ENCODE data around the gene GOSR1. TPM values are rescaled to one million over a fixed set of nuclear protein-coding genes. Genes with fewer than 3 reads are reported as not detected.
"Not testable (repeated sequence)": the region's sequence is repeated elsewhere in the genome, so short reads cannot be mapped to it uniquely, and the experiment has no call there.

The GOSR1 gene
- total RNA-seq, 1 experiment from 2014 or later = 31.5 TPM

DNA sequence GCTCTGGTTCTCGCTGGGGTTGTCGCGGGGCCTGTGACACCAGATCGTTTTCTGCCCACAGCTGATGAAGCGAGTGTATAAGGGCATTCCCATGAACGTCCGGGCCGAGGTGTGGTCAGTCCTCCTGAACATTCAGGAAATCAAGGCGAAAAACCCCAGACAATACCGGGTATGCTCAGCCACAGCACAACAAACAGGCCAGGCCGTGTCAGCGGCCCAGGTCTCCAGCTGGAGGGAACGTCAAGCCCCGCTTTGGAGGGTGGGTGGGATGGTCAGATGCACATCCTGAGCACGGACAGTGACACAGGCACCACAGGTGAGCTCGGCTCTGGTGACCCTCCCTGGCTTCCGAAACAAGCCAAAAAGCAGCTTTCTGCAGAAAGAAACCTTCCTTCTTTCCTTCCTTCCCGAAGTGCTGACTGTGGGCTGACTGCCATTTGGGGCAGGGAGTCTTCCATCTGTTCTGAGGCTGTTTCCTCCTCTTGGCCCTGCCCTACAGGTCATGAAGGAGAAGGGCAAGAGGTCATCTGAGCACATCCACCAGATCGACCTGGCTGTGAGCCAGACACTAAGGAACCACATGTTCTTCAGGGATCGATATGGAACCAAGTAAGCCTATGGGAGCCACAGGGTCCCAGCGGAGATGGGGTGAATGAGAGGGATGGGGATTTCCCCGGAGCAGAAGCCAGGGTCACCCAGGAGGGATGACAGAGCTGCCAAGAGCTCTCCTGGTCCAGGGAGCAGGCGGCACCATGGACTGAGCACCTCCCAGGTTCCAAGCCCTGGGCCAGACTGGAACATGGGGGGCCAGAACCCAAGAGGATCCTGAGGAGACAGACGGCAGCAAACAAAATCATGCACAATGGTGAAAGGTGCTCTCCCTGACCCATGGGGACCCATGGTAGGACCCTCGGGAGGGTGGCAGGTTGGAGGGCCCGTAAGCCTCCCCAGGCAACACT is 79.4 kb downstream of the GOSR1 start:
- Histone ChIP-seq H3K4me3 (ENCODE audit: low read length) (no peak overlapping the region), H3K79me2 (ENCODE audit: low read length) (no peaks in the 10 kb centered on the region), H3K9ac (ENCODE audit: low read length) (no peak overlapping the region), H4K20me1 (ENCODE audit: insufficient read depth, low read depth, low read length) (no peaks in the 10 kb centered on the region), H3K4me1 (ENCODE audit: low read length) (peaks cover 17% of the 10 kb centered on the region), H3K9me3 (ENCODE audit: low read length) (no peaks in the 10 kb centered on the region), H2AFZ (ENCODE audit: low read length) (no peak overlapping the region), H3K27ac (ENCODE audit: low read length) (no peak overlapping the region), H3K36me3 (ENCODE audit: insufficient read depth, low read length) (no peaks in the 10 kb centered on the region), H3K4me2 (ENCODE audit: low read depth, low read length, poor library complexity, severe bottlenecking) (no peak overlapping the region), H3K27me3 (ENCODE audit: low read length) (no peaks in the 10 kb centered on the region), H3K9me2 (replicated peaks; ENCODE audit: insufficient read depth, low read length) (no peaks in the 10 kb centered on the region)
- no peak for DNase-seq

DNA sequence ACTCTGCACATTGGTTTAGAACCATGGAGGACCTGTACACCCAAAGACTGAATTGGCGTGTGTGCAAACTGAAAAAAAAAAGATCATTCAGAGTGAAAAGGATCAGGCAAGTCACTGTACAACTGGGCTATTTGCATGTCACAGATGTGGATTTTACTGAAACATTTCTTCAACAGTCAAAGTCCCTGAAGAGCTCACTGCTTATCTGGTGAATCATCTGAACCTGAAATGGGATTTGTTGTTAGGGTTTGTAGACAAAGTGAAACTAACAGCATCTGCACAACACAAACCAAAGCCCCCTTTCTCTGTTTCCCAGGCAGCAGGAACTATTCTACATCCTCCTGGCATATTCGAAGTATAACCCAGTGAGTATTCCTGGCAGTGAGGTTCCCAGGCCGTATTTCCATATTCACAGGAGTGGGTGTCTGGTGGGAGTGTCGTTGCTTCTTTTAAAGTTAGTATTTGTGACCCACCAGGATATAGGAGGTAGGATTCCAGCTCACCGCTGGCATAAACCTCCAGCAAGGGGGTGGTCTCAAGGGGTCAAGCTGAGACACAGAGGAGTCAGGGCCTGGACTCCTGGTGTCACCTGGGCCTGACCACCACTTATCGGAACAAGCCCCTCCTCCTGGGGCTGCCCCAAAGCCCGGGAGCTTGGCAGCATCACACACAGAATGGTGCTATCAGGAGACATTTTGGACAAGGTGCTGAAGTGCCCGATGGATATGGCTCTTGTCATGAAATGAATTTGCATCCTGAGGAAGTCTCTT is 80.9 kb downstream of the GOSR1 start:
- Histone ChIP-seq H3K9me3 (ENCODE audit: low read length) (no peaks in the 10 kb centered on the region), H3K27me3 (ENCODE audit: low read length) (no peaks in the 10 kb centered on the region), H3K4me2 (ENCODE audit: low read depth, low read length, poor library complexity, severe bottlenecking) (peak overlapping the region; percentile 66), H3K79me2 (ENCODE audit: low read length) (no peaks in the 10 kb centered on the region), H4K20me1 (ENCODE audit: insufficient read depth, low read depth, low read length) (no peaks in the 10 kb centered on the region), H2AFZ (ENCODE audit: low read length) (no peak overlapping the region), H3K27ac (ENCODE audit: low read length) (no peak overlapping the region), H3K9me2 (replicated peaks; ENCODE audit: insufficient read depth, low read length) (no peaks in the 10 kb centered on the region), H3K9ac (ENCODE audit: low read length) (no peak overlapping the region; the same call in 1 of the 2 replicates), H3K4me1 (ENCODE audit: low read length) (peaks cover 17% of the 10 kb centered on the region), H3K4me3 (ENCODE audit: low read length) (peak overlapping the region; percentile 36; the same call in 1 of the 2 replicates), H3K36me3 (ENCODE audit: insufficient read depth, low read length) (no peaks in the 10 kb centered on the region)
- peak; percentile 69 for DNase-seq

DNA sequence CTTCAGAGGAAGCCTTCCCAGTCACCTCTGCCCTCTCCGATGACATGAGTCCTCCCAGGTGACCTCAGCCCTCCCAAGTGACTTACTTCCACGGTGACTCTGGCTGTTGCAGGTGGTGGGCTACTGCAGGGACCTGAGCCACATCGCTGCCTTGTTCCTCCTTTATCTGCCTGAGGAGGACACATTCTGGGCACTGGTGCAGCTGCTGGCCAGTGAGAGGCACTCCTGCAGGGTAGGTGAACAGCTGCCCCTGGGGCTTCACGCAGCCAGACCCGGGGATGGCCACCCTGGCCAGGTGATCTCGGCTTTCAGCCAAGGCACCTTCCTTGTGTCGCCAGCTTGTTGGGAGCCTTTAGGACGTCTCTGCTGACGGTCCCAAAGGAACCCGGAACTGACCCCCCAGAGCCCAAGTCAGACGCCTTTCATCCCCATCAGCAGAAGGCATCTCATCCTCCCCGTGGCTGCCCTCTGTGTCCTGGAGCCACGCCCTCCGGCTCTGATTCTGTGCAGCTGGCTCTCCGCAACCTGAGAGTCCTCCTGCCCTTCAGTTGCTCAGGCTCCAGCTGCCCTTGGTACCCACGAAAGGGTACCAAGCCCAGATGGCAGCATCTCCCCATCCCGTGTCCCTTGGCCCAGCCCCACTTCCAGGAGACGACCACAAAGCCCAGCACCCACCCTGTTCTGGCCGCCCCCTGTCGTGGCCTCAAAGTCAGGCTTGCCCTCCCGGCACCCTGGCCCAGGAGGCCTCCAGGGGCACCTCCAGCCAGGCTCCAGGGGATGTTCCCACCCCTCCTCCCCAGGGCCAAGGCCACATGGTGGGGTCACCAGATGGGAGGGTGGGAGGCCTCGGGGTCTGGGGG is 81.7 kb downstream of the GOSR1 start:
- peaks cover 17% of the 10 kb centered on the region for H3K4me1 ChIP-seq (ENCODE audit: low read length)
- no peak overlapping the region for H3K4me2 ChIP-seq (ENCODE audit: low read depth, low read length, poor library complexity, severe bottlenecking)
- H3K9ac ChIP-seq (ENCODE audit: low read length) = no peak overlapping the region; the same call in 1 of the 2 replicates
- no peaks in the 10 kb centered on the region for H3K27me3 ChIP-seq (ENCODE audit: low read length)
- H3K27ac ChIP-seq (ENCODE audit: low read length) = no peak overlapping the region
- H3K79me2 ChIP-seq (ENCODE audit: low read length) = no peaks in the 10 kb centered on the region
- H3K9me3 ChIP-seq (ENCODE audit: low read length) = no peaks in the 10 kb centered on the region
- no peaks in the 10 kb centered on the region for H3K36me3 ChIP-seq (ENCODE audit: insufficient read depth, low read length)
- H2AFZ ChIP-seq (ENCODE audit: low read length) = no peak overlapping the region
- no peaks in the 10 kb centered on the region for H4K20me1 ChIP-seq (ENCODE audit: insufficient read depth, low read depth, low read length)
- H3K9me2 ChIP-seq (replicated peaks; ENCODE audit: insufficient read depth, low read length) = no peaks in the 10 kb centered on the region
- no peak overlapping the region for H3K4me3 ChIP-seq (ENCODE audit: low read length)
- DNase-seq = no peak

DNA sequence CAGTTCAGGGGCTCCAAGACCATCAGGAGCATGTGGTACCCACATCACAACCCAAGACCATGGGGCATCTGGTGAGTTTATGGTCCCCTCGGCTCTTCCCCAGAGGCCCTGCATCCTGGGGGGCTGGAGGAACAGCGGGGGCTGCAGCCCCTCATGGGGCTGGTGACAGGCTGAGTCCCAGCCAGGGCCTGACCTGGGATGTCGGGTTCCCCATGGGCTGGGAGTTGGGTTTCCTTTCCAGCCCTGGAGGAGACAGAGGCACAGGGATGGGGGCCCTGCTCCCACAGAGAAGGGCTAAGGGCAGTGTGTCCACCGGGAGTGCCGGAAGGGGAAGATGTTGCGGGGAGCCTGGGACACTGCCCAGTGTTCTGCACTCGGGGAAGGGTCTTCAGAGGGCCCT is 82.4 kb downstream of the GOSR1 start:
- Histone ChIP-seq H3K27me3 (ENCODE audit: low read length) (no peaks in the 10 kb centered on the region), H3K27ac (ENCODE audit: low read length) (no peak overlapping the region), H3K36me3 (ENCODE audit: insufficient read depth, low read length) (no peaks in the 10 kb centered on the region), H3K4me2 (ENCODE audit: low read depth, low read length, poor library complexity, severe bottlenecking) (no peak overlapping the region), H3K4me1 (ENCODE audit: low read length) (peaks cover 17% of the 10 kb centered on the region), H4K20me1 (ENCODE audit: insufficient read depth, low read depth, low read length) (no peaks in the 10 kb centered on the region), H3K79me2 (ENCODE audit: low read length) (no peaks in the 10 kb centered on the region), H3K9me3 (ENCODE audit: low read length) (no peaks in the 10 kb centered on the region), H2AFZ (ENCODE audit: low read length) (no peak overlapping the region), H3K9me2 (replicated peaks; ENCODE audit: insufficient read depth, low read length) (no peaks in the 10 kb centered on the region), H3K4me3 (ENCODE audit: low read length) (no peak overlapping the region), H3K9ac (ENCODE audit: low read length) (no peak overlapping the region)
- no peak for DNase-seq

DNA sequence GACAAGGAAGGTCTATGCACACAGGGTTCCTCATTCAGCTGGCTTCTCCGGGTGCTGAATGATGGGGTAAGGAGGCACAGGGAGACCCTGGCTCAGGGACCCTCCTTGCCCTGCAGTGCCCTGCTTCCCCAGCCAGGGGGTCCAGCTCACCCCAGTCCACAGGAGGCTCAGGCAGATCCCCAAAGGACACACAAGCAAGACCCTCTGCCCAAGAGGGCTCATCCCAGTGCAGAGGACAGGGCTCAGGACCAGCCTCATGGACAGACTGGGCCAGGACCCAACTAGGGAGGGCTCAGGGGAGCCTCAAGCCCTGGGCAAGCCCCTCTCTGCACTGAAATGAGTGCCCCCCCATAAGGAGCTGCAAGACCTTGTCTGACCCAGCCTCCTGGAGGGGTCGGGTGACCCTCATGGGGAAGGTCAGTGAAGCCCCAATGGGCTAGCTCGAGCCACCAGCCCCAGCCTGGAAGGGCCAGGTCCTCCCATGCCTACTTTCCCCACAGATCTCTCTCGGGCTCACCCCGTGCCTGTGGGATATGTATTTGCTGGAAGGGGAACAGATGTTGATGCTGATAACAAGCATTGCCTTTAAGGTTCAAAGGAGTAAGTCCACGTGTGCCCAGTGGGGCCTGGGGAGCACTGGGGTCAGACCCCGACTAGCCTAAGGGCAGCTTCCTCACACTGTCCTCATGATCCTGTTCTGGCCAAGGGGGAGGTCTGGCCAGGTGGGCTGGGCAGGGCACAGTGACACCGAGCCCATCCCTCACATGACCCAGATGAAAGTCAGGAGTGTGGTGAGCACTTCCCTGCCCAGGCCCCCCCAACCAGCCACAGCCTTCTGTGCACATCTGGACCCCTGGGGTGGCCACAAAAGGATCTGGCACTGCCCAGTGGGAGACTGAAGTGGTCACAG is 83.2 kb downstream of the GOSR1 start:
- H3K27ac ChIP-seq (ENCODE audit: low read length) = not testable (repeated sequence)

DNA sequence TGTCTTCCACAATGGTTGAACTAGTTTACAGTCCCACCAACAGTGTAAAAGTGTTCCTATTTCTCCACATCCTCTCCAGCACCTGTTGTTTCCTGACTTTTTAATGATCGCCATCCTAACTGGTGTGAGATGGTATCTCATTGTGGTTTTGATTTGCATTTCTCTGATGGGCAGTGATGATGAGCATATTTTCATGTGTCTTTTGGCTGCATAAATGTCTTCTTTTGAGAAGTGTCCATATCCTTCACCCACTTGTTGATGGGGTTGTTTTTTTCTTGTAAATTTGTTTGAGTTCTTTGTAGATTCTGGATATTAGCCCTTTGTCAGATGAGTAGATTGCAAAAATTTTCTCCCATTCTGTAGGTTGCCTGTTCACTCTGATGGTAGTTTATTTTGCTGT is 84.6 kb downstream of the GOSR1 start:
- H3K9ac ChIP-seq (ENCODE audit: low read length); H3K4me2 ChIP-seq (ENCODE audit: low read depth, low read length, poor library complexity, severe bottlenecking); H3K9me2 ChIP-seq (replicated peaks; ENCODE audit: insufficient read depth, low read length); H3K27ac ChIP-seq (ENCODE audit: low read length); H3K9me3 ChIP-seq (ENCODE audit: low read length); H3K36me3 ChIP-seq (ENCODE audit: insufficient read depth, low read length); H3K27me3 ChIP-seq (ENCODE audit: low read length); DNase-seq; H4K20me1 ChIP-seq (ENCODE audit: insufficient read depth, low read depth, low read length); H3K4me3 ChIP-seq (ENCODE audit: low read length); H3K79me2 ChIP-seq (ENCODE audit: low read length); H2AFZ ChIP-seq (ENCODE audit: low read length): not testable (repeated sequence)
- H3K4me1 ChIP-seq (ENCODE audit: low read length) = peaks cover 17% of the 10 kb centered on the region

More for the DNA sequence above, 83.2 kb downstream of the GOSR1 start:
- H3K36me3 ChIP-seq (ENCODE audit: insufficient read depth, low read length); H3K9me3 ChIP-seq (ENCODE audit: low read length); H3K4me2 ChIP-seq (ENCODE audit: low read depth, low read length, poor library complexity, severe bottlenecking); H3K4me3 ChIP-seq (ENCODE audit: low read length); H3K79me2 ChIP-seq (ENCODE audit: low read length); H2AFZ ChIP-seq (ENCODE audit: low read length); H3K9me2 ChIP-seq (replicated peaks; ENCODE audit: insufficient read depth, low read length); DNase-seq; H3K9ac ChIP-seq (ENCODE audit: low read length); H4K20me1 ChIP-seq (ENCODE audit: insufficient read depth, low read depth, low read length); H3K27me3 ChIP-seq (ENCODE audit: low read length): not testable (repeated sequence)
- peaks cover 17% of the 10 kb centered on the region for H3K4me1 ChIP-seq (ENCODE audit: low read length)

DNA sequence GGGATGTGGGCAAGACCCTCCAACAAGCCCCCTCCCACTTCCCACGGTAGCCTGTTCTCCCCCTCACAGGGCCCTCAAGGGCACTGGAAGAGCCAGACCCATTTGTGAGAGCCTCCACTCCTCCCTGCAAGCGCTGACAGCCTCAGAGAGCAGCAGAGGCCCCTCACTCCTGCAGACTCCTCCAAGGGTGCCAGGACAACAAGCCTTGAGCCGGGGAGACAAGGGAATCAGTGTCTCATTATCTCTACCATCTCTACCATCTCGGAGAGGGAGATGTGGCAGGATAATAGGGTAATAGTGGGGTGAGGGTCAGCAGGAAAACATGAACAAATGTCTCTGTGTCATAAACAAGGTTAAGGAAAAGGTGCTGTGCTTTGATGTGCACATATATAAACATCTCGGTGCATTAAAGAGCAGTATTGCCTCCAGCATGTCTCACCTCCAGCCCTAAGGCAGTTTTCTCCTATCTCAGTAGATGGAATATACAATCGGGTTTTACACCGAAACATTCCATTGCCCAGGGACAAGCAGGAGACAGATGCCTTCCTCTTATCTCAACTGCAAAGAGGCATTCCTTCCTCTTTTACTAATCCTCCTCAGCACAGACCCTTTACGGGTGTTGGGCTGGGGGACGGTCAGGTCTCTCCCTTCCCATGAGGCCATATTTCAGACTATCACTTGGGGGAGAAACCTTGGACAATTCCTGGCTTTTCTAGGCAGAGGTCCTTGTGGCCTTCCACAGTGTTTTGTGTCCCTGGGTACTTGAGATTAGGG is 86.1 kb downstream of the GOSR1 start:
- not testable (repeated sequence) for H4K20me1 ChIP-seq (ENCODE audit: insufficient read depth, low read depth, low read length); H3K36me3 ChIP-seq (ENCODE audit: insufficient read depth, low read length); DNase-seq; H3K9me3 ChIP-seq (ENCODE audit: low read length); H3K9me2 ChIP-seq (replicated peaks; ENCODE audit: insufficient read depth, low read length); H3K9ac ChIP-seq (ENCODE audit: low read length); H2AFZ ChIP-seq (ENCODE audit: low read length); H3K4me3 ChIP-seq (ENCODE audit: low read length); H3K4me1 ChIP-seq (ENCODE audit: low read length); H3K4me2 ChIP-seq (ENCODE audit: low read depth, low read length, poor library complexity, severe bottlenecking); H3K27me3 ChIP-seq (ENCODE audit: low read length); H3K27ac ChIP-seq (ENCODE audit: low read length); H3K79me2 ChIP-seq (ENCODE audit: low read length)
